ENCODE results near the gene DCTN3.

DCTN3 gene

DNA sequence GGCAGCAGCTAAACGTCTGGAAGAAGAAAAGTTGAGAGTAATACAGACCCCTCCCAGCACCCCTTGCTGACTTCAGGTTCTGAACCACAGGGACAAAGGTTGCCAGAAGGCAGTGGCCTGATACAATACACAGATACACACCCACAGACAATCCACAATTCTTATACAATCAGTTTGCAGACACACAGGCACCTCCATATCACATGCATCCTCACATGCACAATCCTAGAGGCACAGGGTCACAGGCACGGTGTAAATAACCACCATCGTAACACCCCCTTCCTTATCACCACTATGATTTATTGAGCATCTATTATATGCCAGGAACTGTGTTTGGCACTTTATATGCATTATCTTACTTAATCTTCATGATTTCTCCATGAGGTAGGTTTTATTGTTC lies 39.0 kb downstream of the DCTN3 start:
- Histone ChIP-seq H3K9ac (ENCODE audit: low read depth, low read length) (no peak overlapping the region), H3K36me3 (ENCODE audit: insufficient read depth, low read length) (no peaks in the 10 kb centered on the region), H3K9me3 (ENCODE audit: control insufficient read depth, insufficient read depth, low read length) (no peaks in the 10 kb centered on the region), H3K4me1 (ENCODE audit: insufficient read depth, low read length) (peaks cover 38% of the 10 kb centered on the region)

- no peaks in the 10 kb centered on the region for H3K9me3 ChIP-seq (ENCODE audit: control insufficient read depth, insufficient read depth, low read length)
- no peaks in the 10 kb centered on the region for H3K36me3 ChIP-seq (ENCODE audit: insufficient read depth, low read length)
- no peak overlapping the region for H3K9ac ChIP-seq (ENCODE audit: low read depth, low read length)
- H3K4me1 ChIP-seq (ENCODE audit: insufficient read depth, low read length): peaks cover 32% of the 10 kb centered on the region
These were observed 39.9 kb downstream of the DCTN3 start for GRCh38 chr9:34580358-34580757.

DNA sequence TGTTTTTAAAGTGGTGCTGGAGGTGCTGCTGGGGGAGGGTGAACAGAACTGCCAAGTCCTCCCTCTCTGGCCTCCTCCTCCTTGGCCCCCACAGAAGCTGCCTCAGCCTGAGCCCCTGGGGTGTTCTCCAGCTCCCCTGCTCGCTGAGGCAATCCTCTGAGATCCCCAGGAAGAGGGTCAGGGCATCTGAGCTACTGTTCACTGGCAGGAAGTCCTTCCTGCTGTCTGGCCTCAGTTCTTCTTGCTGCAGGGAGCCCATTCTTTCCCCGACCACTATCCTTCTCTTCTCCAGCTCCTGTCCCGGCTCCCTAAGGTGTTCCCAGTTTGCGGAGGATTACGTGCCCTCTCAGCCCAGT lies 40.5 kb downstream of the DCTN3 start:
- peaks cover 26% of the 10 kb centered on the region for H3K4me1 ChIP-seq (ENCODE audit: insufficient read depth, low read length)
- H3K9me3 ChIP-seq (ENCODE audit: control insufficient read depth, insufficient read depth, low read length): no peaks in the 10 kb centered on the region
- H3K9ac ChIP-seq (ENCODE audit: low read depth, low read length): no peak overlapping the region; the same call in 1 of the 2 replicates
- H3K36me3 ChIP-seq (ENCODE audit: insufficient read depth, low read length): no peaks in the 10 kb centered on the region

GRCh38 chr9:34579104-34579807 lies 41.0 kb downstream of the DCTN3 start:
- Histone ChIP-seq H3K9ac (ENCODE audit: low read depth, low read length) (peak overlapping the region; percentile 46; the same call in 1 of the 2 replicates), H3K36me3 (ENCODE audit: insufficient read depth, low read length) (no peaks in the 10 kb centered on the region), H3K4me1 (ENCODE audit: insufficient read depth, low read length) (peaks cover 28% of the 10 kb centered on the region), H3K9me3 (ENCODE audit: control insufficient read depth, insufficient read depth, low read length) (no peaks in the 10 kb centered on the region)

DNA sequence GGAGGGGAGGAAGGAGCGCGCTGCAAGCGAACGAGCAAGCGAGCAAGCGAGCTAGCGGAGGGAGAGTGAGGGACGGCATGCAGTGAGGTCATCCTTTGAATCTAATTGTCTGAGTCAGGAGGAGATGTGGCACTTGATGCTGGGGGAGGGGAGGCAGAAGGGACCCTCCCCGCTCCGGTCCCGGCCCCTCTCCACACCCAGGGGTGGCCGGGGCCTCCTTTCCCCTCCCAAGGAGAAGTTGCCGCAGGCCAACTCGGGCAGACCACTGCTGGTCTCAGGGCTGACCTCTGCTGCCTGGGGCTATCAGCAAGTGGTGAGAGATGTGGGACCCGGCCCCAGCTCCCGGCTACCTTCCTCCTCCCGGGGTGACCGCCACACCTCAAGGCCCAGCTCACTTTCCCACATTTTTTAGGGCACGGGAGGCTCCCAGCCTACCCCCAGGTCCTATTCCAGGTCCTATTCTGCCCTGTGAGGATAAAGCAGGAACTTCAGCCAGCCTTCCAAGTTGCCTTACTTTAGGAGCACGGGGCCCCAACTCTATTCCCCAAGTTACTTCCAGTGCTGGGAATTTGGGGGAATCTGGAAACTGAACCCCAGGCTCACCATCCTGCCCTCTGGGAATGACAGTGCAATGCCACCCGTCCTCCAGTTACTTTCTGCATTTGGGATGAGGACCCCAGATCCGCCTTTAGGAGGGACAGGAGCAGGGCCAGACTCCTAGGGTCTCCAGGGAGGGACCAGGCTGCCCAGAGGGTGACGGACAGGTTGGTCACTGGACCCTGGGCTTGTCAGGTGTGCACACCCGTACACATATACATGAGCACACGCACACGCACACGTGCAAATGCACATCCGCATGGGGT lies 41.8 kb downstream of the DCTN3 start:
- Histone ChIP-seq H3K9me3 (ENCODE audit: control insufficient read depth, insufficient read depth, low read length) (no peaks in the 10 kb centered on the region), H3K4me1 (ENCODE audit: insufficient read depth, low read length) (peaks cover 34% of the 10 kb centered on the region), H3K9ac (ENCODE audit: low read depth, low read length) (peak overlapping the region; percentile 46), H3K36me3 (ENCODE audit: insufficient read depth, low read length) (no peaks in the 10 kb centered on the region)

DNA sequence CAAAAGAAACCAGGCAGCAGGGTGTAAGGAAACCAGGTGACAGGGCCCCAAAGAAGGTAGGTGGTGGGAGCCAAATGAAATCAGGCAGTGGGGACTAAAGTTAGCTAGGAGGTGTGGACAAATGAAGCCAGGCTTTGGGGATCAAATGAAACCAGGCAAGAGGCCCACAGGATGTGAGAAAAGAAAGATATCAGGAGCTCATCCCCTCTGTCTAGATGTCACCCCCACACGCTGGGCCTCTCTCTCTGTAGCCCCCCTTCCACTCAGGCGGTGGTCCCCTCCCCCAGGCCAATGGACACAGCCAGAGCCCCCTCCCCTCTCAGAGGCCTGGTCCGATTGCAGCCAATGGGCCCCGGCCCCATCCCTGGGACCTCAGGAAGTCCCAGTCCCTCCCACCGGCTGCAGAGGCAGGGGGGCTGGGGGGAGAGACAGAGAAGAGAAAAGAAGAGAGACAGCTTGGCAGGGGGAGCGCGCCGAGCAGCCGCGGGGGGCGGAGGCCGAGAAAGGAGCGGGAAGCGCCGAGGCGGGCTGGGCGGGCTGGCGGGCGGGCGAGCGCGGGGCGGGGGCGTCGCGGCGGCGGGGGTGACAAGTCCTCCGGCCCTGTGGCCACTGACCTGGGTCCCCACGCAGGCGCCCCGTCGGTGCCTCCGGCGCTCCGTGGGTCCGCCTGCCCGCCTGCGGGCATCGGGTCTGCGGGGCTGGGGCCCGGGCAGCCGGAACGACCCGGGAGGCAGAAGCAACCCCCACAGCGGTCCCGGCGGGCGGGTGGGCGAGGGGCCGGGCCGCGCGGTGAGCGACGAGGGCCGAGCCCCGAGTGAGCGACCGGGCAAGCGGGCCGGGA lies 42.7 kb downstream of the DCTN3 start:
- Histone ChIP-seq H3K9ac (ENCODE audit: low read depth, low read length) (peak overlapping the region; percentile 46), H3K36me3 (ENCODE audit: insufficient read depth, low read length) (no peaks in the 10 kb centered on the region), H3K9me3 (ENCODE audit: control insufficient read depth, insufficient read depth, low read length) (no peaks in the 10 kb centered on the region), H3K4me1 (ENCODE audit: insufficient read depth, low read length) (peaks cover 39% of the 10 kb centered on the region)

GRCh38 chr9:34576597-34577399 lies 43.5 kb downstream of the DCTN3 start:
- Histone ChIP-seq H3K9ac (ENCODE audit: low read depth, low read length) (no peak overlapping the region), H3K4me1 (ENCODE audit: insufficient read depth, low read length) (peaks cover 39% of the 10 kb centered on the region), H3K9me3 (ENCODE audit: control insufficient read depth, insufficient read depth, low read length) (no peaks in the 10 kb centered on the region), H3K36me3 (ENCODE audit: insufficient read depth, low read length) (no peaks in the 10 kb centered on the region)

- no peak overlapping the region for H3K9ac ChIP-seq (ENCODE audit: low read depth, low read length)
- no peaks in the 10 kb centered on the region for H3K9me3 ChIP-seq (ENCODE audit: control insufficient read depth, insufficient read depth, low read length)
- H3K36me3 ChIP-seq (ENCODE audit: insufficient read depth, low read length): no peaks in the 10 kb centered on the region
- H3K4me1 ChIP-seq (ENCODE audit: insufficient read depth, low read length): peaks cover 42% of the 10 kb centered on the region
These were observed 44.3 kb downstream of the DCTN3 start for GRCh38 chr9:34575862-34576596.

DNA sequence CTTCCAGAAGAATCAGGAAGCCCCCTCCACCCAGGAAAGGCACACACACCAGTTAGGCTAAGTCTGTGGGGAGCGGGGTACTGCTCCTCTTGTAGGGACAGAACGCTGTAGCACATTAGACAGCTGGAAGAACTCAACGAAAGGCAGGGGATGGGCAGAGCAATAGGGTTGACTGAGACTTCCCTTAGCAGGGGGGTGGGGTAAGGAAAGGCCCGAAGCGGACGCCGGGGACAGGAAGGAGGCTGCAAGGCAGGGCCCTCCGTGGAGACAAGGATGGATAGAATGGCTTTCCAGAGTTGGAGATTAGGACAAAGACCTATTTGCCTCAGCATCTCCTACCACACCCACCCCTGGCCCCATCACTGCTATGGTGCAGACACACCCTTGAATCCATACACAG lies 45.1 kb downstream of the DCTN3 start:
- Histone ChIP-seq H3K9me3 (ENCODE audit: control insufficient read depth, insufficient read depth, low read length) (no peaks in the 10 kb centered on the region), H3K36me3 (ENCODE audit: insufficient read depth, low read length) (no peaks in the 10 kb centered on the region), H3K9ac (ENCODE audit: low read depth, low read length) (no peak overlapping the region), H3K4me1 (ENCODE audit: insufficient read depth, low read length) (peaks cover 49% of the 10 kb centered on the region)

DNA sequence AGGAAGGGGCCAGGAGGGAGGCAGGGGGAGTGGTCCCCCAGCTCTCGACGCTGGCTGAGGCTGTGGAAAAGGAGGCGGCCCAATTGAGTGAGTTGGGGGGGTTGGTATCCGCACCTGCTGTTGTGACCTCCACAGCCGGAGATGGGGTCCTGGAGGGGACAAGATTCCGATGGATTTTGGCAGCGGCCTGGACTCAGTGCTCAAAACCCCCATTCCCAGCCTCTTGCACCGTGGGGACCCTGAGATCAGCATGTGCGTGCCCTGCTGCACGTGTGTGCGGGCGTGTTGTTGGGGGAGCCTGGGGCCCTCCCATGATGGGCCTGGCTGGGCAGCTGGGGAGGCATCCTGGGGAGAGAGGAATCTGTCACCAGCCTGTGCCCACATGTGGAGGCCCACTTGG lies 45.7 kb downstream of the DCTN3 start:
- Histone ChIP-seq H3K36me3 (ENCODE audit: insufficient read depth, low read length) (no peaks in the 10 kb centered on the region), H3K9me3 (ENCODE audit: control insufficient read depth, insufficient read depth, low read length) (no peaks in the 10 kb centered on the region), H3K9ac (ENCODE audit: low read depth, low read length) (no peak overlapping the region), H3K4me1 (ENCODE audit: insufficient read depth, low read length) (peaks cover 43% of the 10 kb centered on the region)

- H3K36me3 ChIP-seq (ENCODE audit: insufficient read depth, low read length): no peaks in the 10 kb centered on the region
- H3K9me3 ChIP-seq (ENCODE audit: control insufficient read depth, insufficient read depth, low read length): no peaks in the 10 kb centered on the region
- peaks cover 44% of the 10 kb centered on the region for H3K4me1 ChIP-seq (ENCODE audit: insufficient read depth, low read length)
- H3K9ac ChIP-seq (ENCODE audit: low read depth, low read length): no peak overlapping the region
These were observed 46.5 kb downstream of the DCTN3 start for GRCh38 chr9:34573599-34574325.

- H3K9ac ChIP-seq (ENCODE audit: low read depth, low read length): no peak overlapping the region
These were observed 47.7 kb downstream of the DCTN3 start for GRCh38 chr9:34572628-34573027.

GRCh38 chr9:34572092-34572491 lies 48.2 kb downstream of the DCTN3 start:
- no peaks in the 10 kb centered on the region for H3K36me3 ChIP-seq (ENCODE audit: insufficient read depth, low read length)
- H3K9ac ChIP-seq (ENCODE audit: low read depth, low read length): no peak overlapping the region
- H3K4me1 ChIP-seq (ENCODE audit: insufficient read depth, low read length): peaks cover 40% of the 10 kb centered on the region
- H3K9me3 ChIP-seq (ENCODE audit: control insufficient read depth, insufficient read depth, low read length): no peaks in the 10 kb centered on the region

More at GRCh38 chr9:34572628-34573027, 47.7 kb downstream of the DCTN3 start:
- Histone ChIP-seq H3K9me3 (ENCODE audit: control insufficient read depth, insufficient read depth, low read length) (no peaks in the 10 kb centered on the region), H3K36me3 (ENCODE audit: insufficient read depth, low read length) (no peaks in the 10 kb centered on the region), H3K4me1 (ENCODE audit: insufficient read depth, low read length) (peaks cover 44% of the 10 kb centered on the region)

Measured in ES-I3 (cell line).